K562 (cell line): Measurements from ENCODE around the gene IL17REL. TPM values are rescaled to one million over a fixed set of nuclear protein-coding genes. Genes with fewer than 3 reads are reported as not detected.

ENCODE experiments used
- ATAC-seq: fragments of 200-7000 bp; cut with Tn5 transposase; 3 replicates; pipeline ENCODE4 v1.9.1; 2020; ENCODE audit warnings: moderate library complexity
- BruUV-seq: library from RNA; stranded (reverse); fragments of 400-500 nt; replicated peaks from 2 replicates; lab custom pipeline; 2021; lab: Mats Ljungman, UMichigan
- CTCF ChIA-PET: fragments of 300-600 bp; formaldehyde crosslinking; extraction: SDS; loops from one replicate; lab custom pipeline; 2021; ENCODE audit warnings: low intra/inter-chr PET ratio; lab: Yijun Ruan, JAX
- POLR2A ChIA-PET: fragments of 300-600, 350-650 bp; sonication (Branson Sonifier 250); formaldehyde crosslinking; extraction: SDS; loops from one replicate; lab custom pipeline; 2021; ENCODE audit warnings: antibody characterized with exemption, inconsistent platforms; lab: Yijun Ruan, JAX
- DNase-seq, 4 experiments: peaks; one replicate each; pipeline versions ENCODE4 v3.0.0 to v3.0.0-alpha.2; 2011 to 2018; ENCODE audit warnings: low spot score in 3 of 4, mixed read lengths in 3 of 4; ENCODE audit errors: extremely low read depth in 1 of 4
- FAIRE-seq: peaks from 2 replicates; lab custom pipeline; 2011; peaks lifted over from hg19 to GRCh38; lab: Jason Lieb, UNC
- H2AFZ ChIP-seq: 2 replicates; pipeline ENCODE4 v1.6.0; 2011; ENCODE audit warnings: low read depth, low read length, control low read depth, inconsistent platforms
- H3K27ac ChIP-seq: fragments of 200-600 bp; 3 replicates; pipeline ENCODE4 v1.8.0; 2011; ENCODE audit warnings: low read depth, mild to moderate bottlenecking, control low read depth, inconsistent platforms, low read length, moderate library complexity, mixed read lengths; ENCODE audit errors: extremely low read depth
- H3K27me3 ChIP-seq, 2 experiments: fragments of 300-600 bp in 1 of 2; 2 replicates in 1 of 2; 3 replicates in 1 of 2; pipeline versions ENCODE4 v1.6.0 to v1.8.0; 2011; ENCODE audit warnings: inconsistent platforms in 2 of 2, low read length in 2 of 2, mild to moderate bottlenecking in 1 of 2, mixed read lengths in 1 of 2, moderate library complexity in 1 of 2; ENCODE audit not compliant: control insufficient read depth in 2 of 2, insufficient read depth in 2 of 2
- H3K36me3 ChIP-seq: fragments of 300-600 bp; 3 replicates; pipeline ENCODE4 v1.8.0; 2011; ENCODE audit warnings: mild to moderate bottlenecking, low read length, inconsistent platforms; ENCODE audit not compliant: control insufficient read depth, insufficient read depth
- H3K4me1 ChIP-seq, 2 experiments: fragments of 200-600 bp in 1 of 2; replicated peaks in 1 of 2; 2 replicates in 1 of 2; 3 replicates in 1 of 2; pipeline versions ENCODE4 v1.5.1 to v1.8.0; 2011; ENCODE audit warnings: inconsistent platforms in 2 of 2, low read length in 2 of 2, mild to moderate bottlenecking in 1 of 2, mixed read lengths in 1 of 2, moderate library complexity in 1 of 2; ENCODE audit not compliant: control insufficient read depth in 2 of 2, insufficient read depth in 2 of 2
- H3K4me2 ChIP-seq: 2 replicates; pipeline ENCODE4 v1.6.1; 2011; ENCODE audit warnings: low read length, control low read depth, inconsistent platforms, mixed read lengths; ENCODE audit not compliant: insufficient read depth
- H3K4me3 ChIP-seq: fragments of 200-600 bp; sonication (generic), shearing (Covaris generic); 2 replicates; pipeline ENCODE4 v1.5.1; 2016; ENCODE audit warnings: control low read depth, inconsistent platforms
- H3K79me2 ChIP-seq: fragments of 200-600 bp; 3 replicates; pipeline ENCODE4 v1.8.0; 2011; ENCODE audit warnings: low read length, inconsistent platforms; ENCODE audit not compliant: control insufficient read depth, insufficient read depth
- H3K9ac ChIP-seq, 2 experiments: 2 replicates each; pipeline versions ENCODE4 v1.6.0 to v1.6.1; 2011; ENCODE audit warnings: low read depth in 2 of 2, low read length in 2 of 2, control low read depth in 1 of 2, inconsistent platforms in 1 of 2, mild to moderate bottlenecking in 1 of 2, mixed read lengths in 1 of 2; ENCODE audit not compliant: insufficient read depth in 1 of 2
- H3K9me1 ChIP-seq: one replicate; pipeline ENCODE4 v1.6.0; 2011; ENCODE audit warnings: inconsistent platforms, mild to moderate bottlenecking, low read length, moderate library complexity; ENCODE audit not compliant: control insufficient read depth, insufficient read depth
- H3K9me3 ChIP-seq: replicated peaks from 2 replicates; pipeline ENCODE4 v1.5.1; 2011; ENCODE audit warnings: low read depth, low read length, inconsistent platforms; ENCODE audit not compliant: control insufficient read depth, insufficient read depth
- H4K20me1 ChIP-seq: replicated peaks from 2 replicates; pipeline ENCODE4 v1.6.1; 2011; ENCODE audit warnings: low read length, inconsistent platforms, mixed read lengths; ENCODE audit not compliant: control insufficient read depth, insufficient read depth
- CGGBP1 ChIP-seq: fragments of 250-450 bp; sonication (Bioruptor Pico); IDR thresholded peaks from 2 replicates; pipeline ENCODE4 v1.9.0; 2021; ENCODE audit warnings: mild to moderate bottlenecking
- CHD1 ChIP-seq: fragments of 200-600 bp; sonication (generic); IDR thresholded peaks from one replicate; pipeline ENCODE4 v1.6.1; 2012; ENCODE audit warnings: mild to moderate bottlenecking, moderate library complexity, low read length, inconsistent platforms
- HDAC2 ChIP-seq: fragments of 450-650 bp; IDR thresholded peaks from 2 replicates; pipeline ENCODE4 v1.6.1; 2016; ENCODE audit warnings: mild to moderate bottlenecking
- POLR3G ChIP-seq: IDR thresholded peaks from 2 replicates; pipeline ENCODE4 v1.6.1; 2011; ENCODE audit not compliant: insufficient read length, insufficient replicate concordance; ENCODE audit errors: extremely low read depth
- THRAP3 ChIP-seq: fragments of 450-650 bp; IDR thresholded peaks from 2 replicates; pipeline ENCODE4 v1.6.1; 2016; ENCODE audit warnings: mild to moderate bottlenecking, inconsistent platforms, borderline replicate concordance
- TRIM24 ChIP-seq, 2 experiments: fragments of 450-650 bp; IDR thresholded peaks; 2 replicates each; pipeline ENCODE4 v1.6.1; 2016
- TSHZ1 ChIP-seq: fragments of 250-450 bp; sonication (Bioruptor Pico); IDR thresholded peaks from 2 replicates; pipeline ENCODE4 v1.4.0; 2020; ENCODE audit warnings: mild to moderate bottlenecking, moderate library complexity
- XRCC4 ChIP-seq: IDR thresholded peaks from one replicate; pipeline ENCODE4 v1.6.1; 2011; ENCODE audit not compliant: insufficient read depth, insufficient read length; ENCODE audit errors: extremely low read depth
- ZNF12 ChIP-seq: sonication (generic); formaldehyde crosslinking; IDR thresholded peaks from 2 replicates; pipeline ENCODE4 v1.4.0; 2020; ENCODE audit warnings: mild to moderate bottlenecking, missing genetic modification reagents
- ZNF232 ChIP-seq: sonication (generic); formaldehyde crosslinking; IDR thresholded peaks from 2 replicates; pipeline ENCODE4 v1.8.0; 2022; ENCODE audit warnings: mild to moderate bottlenecking, missing genetic modification reagents
- ZNF3 ChIP-seq: fragments of 250-450 bp; sonication (Bioruptor Pico); IDR thresholded peaks from 2 replicates; pipeline ENCODE4 v1.5.0; 2021; ENCODE audit warnings: mild to moderate bottlenecking, moderate library complexity
- ZNF655 ChIP-seq: fragments of 250-450 bp; sonication (Bioruptor Pico); IDR thresholded peaks from 2 replicates; pipeline ENCODE4 v1.5.0; 2021
- ZSCAN32 ChIP-seq: fragments of 450-650 bp; formaldehyde crosslinking; IDR thresholded peaks from 2 replicates; pipeline ENCODE4 v1.4.0; 2020; ENCODE audit warnings: mild to moderate bottlenecking, moderate library complexity
- WGBS: fragments of 100-300 bp; shearing (Covaris generic); methylation state at CpG from one replicate; pipeline ENCODE4 v1.1.6; 2016; ENCODE audit warnings: low coverage, mixed read lengths; ENCODE audit not compliant: insufficient coverage; ENCODE audit errors: missing lambda C conversion rate; 5-methylcytosine and 5-hydroxymethylcytosine counted together
- in situ Hi-C: fragments of 300-500 bp; cut with MboI; formaldehyde crosslinking; loops from 4 replicates; pipeline ENCODE4 v1.15.0; 2018; ENCODE audit warnings: inconsistent platforms, mixed read lengths
- intact Hi-C: fragments of 100-400 bp; cut with micrococcal nuclease; formaldehyde crosslinking; loops from 2 replicates; pipeline ENCODE4 v1.14.2; 2022
- polyA plus RNA-seq, 8 experiments: library from polyadenylated mRNA; depleted of rRNA in 4 of 8; stranded (reverse) in 5 of 8; unstranded in 3 of 8; fragments of >200 nt; fragmentation: Nextera tagmentation in 2 of 8; fragmentation: Illumina TruSeq in 1 of 8; extraction: Ambion mirVana in 2 of 8; extraction: Trizol in 1 of 8; gene quantifications; 2 replicates each; pipeline versions ENCODE4 v1.2.1 to v1.2.3, GENCODE V29; 2011 to 2014; ENCODE audit warnings: inconsistent platforms in 1 of 8, missing spikeins in 1 of 8
- total RNA-seq, 7 experiments: library from RNA; depleted of rRNA in 6 of 7; stranded (reverse); fragments of >200 nt in 6 of 7; fragmentation: Illumina TruSeq in 2 of 7; extraction: Trizol in 2 of 7; gene quantifications; 2 replicates each; pipeline versions ENCODE4 v1.2.1 to v1.2.3, GENCODE V29; 2011 to 2021; ENCODE audit warnings: low replicate concordance in 1 of 7

IL17REL gene
- total and polyA plus RNA-seq, 9 of the 15 experiments (the other 6 are each of a cell fraction or from before 2014, with no cell fraction given), result 0.05 to 0.42 (median 0.11) TPM; not detected in 4

GRCh38 chr22:50057278-50058060 lies 44.9 kb upstream of the IL17REL start:
- in situ Hi-C loops (no loop called here), intact Hi-C loops (no loop called here)
- H3K27ac ChIP-seq, result no peak overlapping the region
- POLR2A ChIA-PET, result no interaction called here
- WGBS, result 33% methylated on average over 3 of the region's 14 CpGs
- no peak for TF ChIP-seq XRCC4
- no peak for TF ChIP-seq POLR3G
- no peak for TF ChIP-seq CHD1
- TF ChIP-seq ZNF3 (CRISPR knock-in tag), result no peak
- no peak for TF ChIP-seq TSHZ1 (CRISPR knock-in tag)
- TF ChIP-seq ZNF232, result no peak
- TF ChIP-seq CGGBP1 (CRISPR knock-in tag), result no peak
- no peak for TF ChIP-seq ZNF12
- no peak for TF ChIP-seq ZNF655
- no peak for TF ChIP-seq ZSCAN32 (CRISPR knock-in tag)
- no peak for TF ChIP-seq HDAC2
- no peak for TF ChIP-seq TRIM24 (IDR thresholded peaks at IDR 0.05)
- TF ChIP-seq THRAP3, result no peak
- peaks cover 0 to 29% of the 10 kb centered on the region in 2 experiments; a peak in 4 of 5 replicates for H3K4me1 ChIP-seq
- no TSS peak for BruUV-seq
- H3K79me2 ChIP-seq, result no peaks in the 10 kb centered on the region
- H2AFZ ChIP-seq, result no peak overlapping the region
- no peaks in the 10 kb centered on the region for H4K20me1 ChIP-seq
- H3K36me3 ChIP-seq, result no peaks in the 10 kb centered on the region
- H3K9me1 ChIP-seq, result no peaks in the 10 kb centered on the region
- ATAC-seq, result no peak
- FAIRE-seq, result no peak
- peaks cover 0 to 11% of the 10 kb centered on the region in 2 experiments; a peak in 2 of 5 replicates for H3K27me3 ChIP-seq
- CTCF ChIA-PET, result no interaction called here
- H3K4me2 ChIP-seq, result no peak overlapping the region
- DNase-seq, result no peak
- no peak overlapping the region for H3K9ac ChIP-seq
- no peak overlapping the region for H3K4me3 ChIP-seq
- no peaks in the 10 kb centered on the region for H3K9me3 ChIP-seq
